BLaER1 treated with 17β-estradiol and CSF1 and Interleukin-3, amounts not matched to agents 10 nM and 100 nM (cell line): Measurements from ENCODE around the gene TMEM120A.
"Not testable (repeated sequence)": the region's sequence is repeated elsewhere in the genome, so short reads cannot be mapped to it uniquely, and the experiment has no call there.

ENCODE experiments used
- H3K27ac ChIP-seq, 11 experiments: shearing (Covaris generic); formaldehyde crosslinking; 2 replicates each; pipeline ENCODE4 v1.8.1; 2022
- H3K27me3 ChIP-seq, 11 experiments: shearing (Covaris generic); formaldehyde crosslinking; 2 replicates each; pipeline ENCODE4 v1.8.1; 2022
- H3K36me3 ChIP-seq, 11 experiments: shearing (Covaris generic); formaldehyde crosslinking; 2 replicates each; pipeline ENCODE4 v1.8.1; 2022
- H3K4me1 ChIP-seq, 10 experiments: shearing (Covaris generic); formaldehyde crosslinking; 2 replicates each; pipeline ENCODE4 v1.8.1; 2022
- H3K4me2 ChIP-seq, 11 experiments: shearing (Covaris generic); formaldehyde crosslinking; 2 replicates each; pipeline ENCODE4 v1.8.1; 2022
- H3K4me3 ChIP-seq, 10 experiments: shearing (Covaris generic); formaldehyde crosslinking; 2 replicates each; pipeline ENCODE4 v1.8.1; 2022
- H3K9ac ChIP-seq, 11 experiments: shearing (Covaris generic); formaldehyde crosslinking; 2 replicates each; pipeline ENCODE4 v1.8.1; 2022
- H3K9me3 ChIP-seq, 11 experiments: shearing (Covaris generic); formaldehyde crosslinking; replicated peaks in 1 of 11; 2 replicates each; pipeline ENCODE4 v1.8.1; 2022
- H4K20me1 ChIP-seq, 11 experiments: shearing (Covaris generic); formaldehyde crosslinking; 2 replicates each; pipeline ENCODE4 v1.8.1; 2022
- Cebpa-rat ChIP-seq, 11 experiments: shearing (Covaris generic); IDR thresholded peaks; 2 replicates each; pipeline ENCODE4 v1.8.1; 2022

The TMEM120A gene

GRCh38 chr7:76016191-76016947 is 22.0 kb upstream of the TMEM120A start:
- no peak for TF ChIP-seq Cebpa-rat (IDR thresholded peaks at IDR 0.05)
- no peak overlapping the region for H3K9ac ChIP-seq
- no peak overlapping the region for H3K27ac ChIP-seq
- peaks cover 16 to 90% (median 73%) of the 10 kb centered on the region in 11 experiments for H3K36me3 ChIP-seq
- H3K4me3 ChIP-seq: no peak overlapping the region
- H3K4me1 ChIP-seq: peaks cover 24 to 35% (median 27%) of the 10 kb centered on the region in 10 experiments
- peaks cover 0 to 25% (median 9%) of the 10 kb centered on the region in 11 experiments; a peak in 10 of 22 replicates for H4K20me1 ChIP-seq
- H3K9me3 ChIP-seq: peaks cover 0 to 7% (median 4%) of the 10 kb centered on the region in 11 experiments; a peak in 3 of 22 replicates
- no peak overlapping the region for H3K4me2 ChIP-seq
- H3K27me3 ChIP-seq: no peaks in the 10 kb centered on the region

DNA sequence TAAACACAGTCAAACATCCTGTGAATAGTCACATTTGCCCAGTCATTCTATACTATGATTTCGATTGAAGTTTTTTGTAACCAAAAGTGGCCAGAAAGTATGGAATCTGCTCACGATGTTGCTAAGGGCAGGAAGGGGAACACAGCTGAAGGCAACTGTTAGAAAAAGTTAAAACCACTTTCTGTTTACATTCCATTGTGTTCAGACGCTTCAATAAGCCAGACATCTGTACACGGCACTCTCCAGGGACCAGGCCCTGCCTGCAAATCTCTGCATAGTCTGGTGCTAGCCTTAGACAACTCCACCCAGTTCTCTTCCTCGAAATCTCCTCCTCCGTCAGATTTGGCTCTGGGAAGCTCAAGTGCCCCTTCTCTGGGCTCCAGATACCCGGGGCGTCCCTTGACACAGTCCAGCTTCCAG is 17.1 kb upstream of the TMEM120A start:
- Histone ChIP-seq H3K9me3 (peaks cover 0 to 7% (median 4%) of the 10 kb centered on the region in 11 experiments; a peak in 3 of 22 replicates), H3K36me3 (peaks cover 6 to 58% (median 34%) of the 10 kb centered on the region in 11 experiments; a peak in 20 of 22 replicates), H3K9ac (peak overlapping the region in 8 of 11 experiments; percentile 9 to 60 (median 28); a peak in 14 of 22 replicates), H3K4me1 (peaks cover 52 to 59% (median 57%) of the 10 kb centered on the region in 10 experiments), H4K20me1 (peaks cover 21 to 72% (median 51%) of the 10 kb centered on the region in 11 experiments; a peak in 19 of 22 replicates), H3K27ac (peak overlapping the region in 8 of 11 experiments; percentile 3 to 73 (median 50); a peak in 18 of 22 replicates), H3K27me3 (peaks cover 0 to 9% (median 0%) of the 10 kb centered on the region in 11 experiments; a peak in 1 of 22 replicates), H3K4me3 (no peak overlapping the region), H3K4me2 (peak overlapping the region; percentile 63 to 94 (median 89))
- TF ChIP-seq Cebpa-rat (IDR thresholded peaks at IDR 0.05): no peak

DNA sequence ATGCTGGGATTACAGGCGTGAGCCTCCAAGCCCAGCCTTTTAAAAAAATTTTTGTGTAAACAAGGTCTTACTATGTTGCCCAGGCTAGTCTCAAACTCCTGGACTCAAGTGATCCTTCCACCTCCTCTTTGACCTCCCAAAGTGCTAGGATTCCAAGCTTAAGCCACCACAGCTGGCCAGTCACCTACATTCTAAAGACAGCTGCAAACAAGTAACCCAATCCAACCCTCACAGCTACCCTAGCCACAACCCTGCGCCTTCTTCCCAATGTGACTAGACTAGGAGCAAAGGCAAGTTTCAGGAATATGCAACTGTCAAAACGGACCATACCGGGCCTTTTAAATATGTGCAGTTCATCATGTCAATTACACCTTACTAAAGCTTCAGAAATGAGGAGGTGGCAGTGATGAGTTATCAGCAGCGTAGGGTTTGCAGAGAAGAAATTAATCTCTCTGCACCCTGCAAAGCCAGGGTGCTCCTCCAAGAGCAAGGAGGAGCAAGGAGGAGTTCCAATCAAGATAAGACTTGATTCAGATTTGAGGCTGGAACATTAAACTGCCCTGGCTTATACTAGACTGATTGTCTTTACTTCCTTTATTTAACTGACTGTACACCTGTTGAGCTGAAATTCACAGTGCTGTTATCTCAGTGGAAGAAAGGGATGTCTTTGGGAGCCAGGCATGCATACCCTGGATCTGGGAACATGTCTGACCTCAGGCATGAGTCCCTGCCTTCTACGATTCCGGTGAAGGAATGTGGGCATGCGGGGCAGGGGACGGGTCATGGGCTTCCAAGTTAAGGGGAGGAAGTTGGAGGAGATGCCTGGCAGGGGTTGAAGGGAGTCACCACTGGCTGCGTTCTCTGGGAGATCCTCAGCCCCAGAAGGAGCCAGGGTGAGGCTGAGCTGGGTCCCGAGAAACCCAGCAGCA is 15.5 kb upstream of the TMEM120A start:
- Histone ChIP-seq H3K27ac (peak overlapping the region; percentile 35 to 76 (median 62); a peak in 21 of 22 replicates), H3K27me3 (peaks cover 0 to 9% (median 0%) of the 10 kb centered on the region in 11 experiments; a peak in 1 of 22 replicates), H3K4me3 (peak overlapping the region in 7 of 10 experiments; percentile 0 to 46 (median 18); a peak in 8 of 20 replicates), H3K36me3 (peaks cover 5 to 59% (median 32%) of the 10 kb centered on the region in 11 experiments; a peak in 20 of 22 replicates), H3K9ac (peak overlapping the region; percentile 34 to 67 (median 56); a peak in 20 of 22 replicates), H3K4me1 (peaks cover 52 to 59% (median 57%) of the 10 kb centered on the region in 10 experiments), H4K20me1 (peaks cover 29 to 85% (median 51%) of the 10 kb centered on the region in 11 experiments; a peak in 19 of 22 replicates), H3K4me2 (peak overlapping the region; percentile 63 to 94 (median 89)), H3K9me3 (no peaks in the 10 kb centered on the region)
- no peak for TF ChIP-seq Cebpa-rat (IDR thresholded peaks at IDR 0.05)

- Histone ChIP-seq H3K4me1 (peaks cover 52 to 59% (median 57%) of the 10 kb centered on the region in 10 experiments), H3K36me3 (peaks cover 21 to 61% (median 37%) of the 10 kb centered on the region in 11 experiments), H3K9me3 (no peaks in the 10 kb centered on the region), H3K9ac (peak overlapping the region in 8 of 11 experiments; percentile 3 to 64 (median 50); a peak in 8 of 22 replicates), H4K20me1 (peaks cover 33 to 93% (median 51%) of the 10 kb centered on the region in 11 experiments; a peak in 19 of 22 replicates), H3K27ac (peak overlapping the region in 10 of 11 experiments; percentile 0 to 76 (median 62); a peak in 18 of 22 replicates), H3K27me3 (peaks cover 0 to 9% (median 0%) of the 10 kb centered on the region in 11 experiments; a peak in 1 of 22 replicates), H3K4me2 (peak overlapping the region; percentile 63 to 94 (median 89)), H3K4me3 (0 out of 20 replicates have a peak overlapping the region, but pooled peaks of 1 of the 10 experiments have one; percentile 44)
- TF ChIP-seq Cebpa-rat (IDR thresholded peaks at IDR 0.05): no peak
Measured at GRCh38 chr7:76008156-76008687, 13.8 kb upstream of the TMEM120A start.

- Histone ChIP-seq H3K4me1 (peaks cover 25 to 31% (median 29%) of the 10 kb centered on the region in 10 experiments), H4K20me1 (peaks cover 27 to 88% (median 31%) of the 10 kb centered on the region in 11 experiments; a peak in 18 of 22 replicates), H3K36me3 (peaks cover 47 to 73% (median 56%) of the 10 kb centered on the region in 11 experiments)
- not testable (repeated sequence) for H3K4me3 ChIP-seq, H3K27me3 ChIP-seq, H3K27ac ChIP-seq, H3K9ac ChIP-seq, H3K9me3 ChIP-seq, H3K4me2 ChIP-seq
Measured at GRCh38 chr7:76005004-76005403, 10.6 kb upstream of the TMEM120A start.

- Histone ChIP-seq H3K27ac (no peak overlapping the region), H3K9ac (no peak overlapping the region), H3K9me3 (peaks cover 0 to 5% (median under 1%) of the 10 kb centered on the region in 11 experiments; a peak in 11 of 22 replicates), H3K4me2 (no peak overlapping the region), H3K4me1 (peaks cover 10 to 18% (median 13%) of the 10 kb centered on the region in 10 experiments), H3K36me3 (peaks cover 54 to 90% (median 68%) of the 10 kb centered on the region in 11 experiments), H3K4me3 (no peak overlapping the region), H3K27me3 (peaks cover 0 to 9% (median 0%) of the 10 kb centered on the region in 11 experiments; a peak in 1 of 22 replicates), H4K20me1 (peaks cover 15 to 74% (median 20%) of the 10 kb centered on the region in 11 experiments; a peak in 18 of 22 replicates)
- no peak for TF ChIP-seq Cebpa-rat (IDR thresholded peaks at IDR 0.05)
Measured at GRCh38 chr7:76003351-76003750, 9.0 kb upstream of the TMEM120A start.

GRCh38 chr7:76002822-76003221 is 8.4 kb upstream of the TMEM120A start:
- no peak for TF ChIP-seq Cebpa-rat (IDR thresholded peaks at IDR 0.05)
- H3K4me2 ChIP-seq: no peak overlapping the region
- H3K4me1 ChIP-seq: peaks cover 6 to 18% (median 8%) of the 10 kb centered on the region in 10 experiments

More at GRCh38 chr7:76002822-76003221, 8.4 kb upstream of the TMEM120A start:
- Histone ChIP-seq H3K27me3 (peaks cover 0 to 9% (median 0%) of the 10 kb centered on the region in 11 experiments; a peak in 1 of 22 replicates), H3K36me3 (peaks cover 58 to 95% (median 71%) of the 10 kb centered on the region in 11 experiments), H4K20me1 (peaks cover 9 to 68% (median 15%) of the 10 kb centered on the region in 11 experiments; a peak in 18 of 22 replicates), H3K9ac (no peak overlapping the region), H3K27ac (no peak overlapping the region), H3K9me3 (peaks cover 0 to 9% (median 6%) of the 10 kb centered on the region in 11 experiments; a peak in 12 of 22 replicates), H3K4me3 (no peak overlapping the region)
